HL-60/S4 (cell line): ENCODE measurements around the gene RAP2C.

Source experiments
- in situ Hi-C: fragments of 300-500 bp; cut with MboI; formaldehyde crosslinking; loops from 2 replicates; pipeline ENCODE4 v1.14.3; 2022; ENCODE audit warnings: low sequenced_read_pairs

Gene RAP2C

DNA sequence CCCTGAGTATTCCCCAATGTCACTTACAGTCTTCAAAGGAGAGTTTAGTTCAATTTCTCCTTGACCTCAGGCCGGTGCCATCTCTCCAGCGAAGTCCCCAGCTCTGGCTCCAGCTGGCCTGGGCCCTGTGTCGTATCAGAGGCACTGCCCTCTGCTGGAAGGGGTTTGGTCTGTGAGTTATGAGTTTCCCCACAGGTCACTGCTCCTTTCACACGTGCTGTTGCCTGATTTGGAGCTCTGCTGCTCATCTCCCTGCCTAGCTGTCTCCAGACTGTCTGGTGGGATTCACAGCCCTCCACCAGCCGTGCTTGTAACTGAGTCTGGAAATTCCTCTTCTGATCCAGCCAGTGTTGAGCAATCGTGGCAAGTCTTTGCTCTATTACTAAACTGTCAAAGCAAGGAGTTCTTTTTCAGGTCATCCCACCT, at the start of gene RAP2C:
Gene RAP2C (minus strand): TSS at position 105 of the 426 bp plus-strand sequence. CDS start 2,179 bp downstream, outside the sequence.
- in situ Hi-C loops: loop anchor here (10.0 to 25.0 kb wide), 2 partner anchors 132 to 385 kb away; no protein-coding TSS in a partner anchor

DNA sequence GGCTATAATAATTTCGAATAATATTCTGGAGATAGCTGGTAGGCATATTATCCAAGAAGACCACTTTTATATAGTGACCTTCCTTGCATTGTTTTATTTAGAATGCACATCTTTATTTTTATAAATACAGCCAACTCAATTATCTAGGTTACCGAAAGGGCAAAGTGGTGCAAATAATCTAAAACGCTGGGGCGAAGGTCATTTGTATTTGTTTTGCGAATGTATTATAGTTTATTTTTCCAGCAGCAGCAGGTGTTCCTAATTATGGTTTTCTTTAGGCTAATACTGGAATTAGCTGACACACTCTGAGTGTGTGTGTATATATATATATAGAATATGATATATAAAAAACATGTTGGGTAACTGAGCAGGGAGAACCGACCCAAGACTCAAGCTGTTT, 48.1 kb upstream of the RAP2C start:
- in situ Hi-C loops: no loop called here

DNA sequence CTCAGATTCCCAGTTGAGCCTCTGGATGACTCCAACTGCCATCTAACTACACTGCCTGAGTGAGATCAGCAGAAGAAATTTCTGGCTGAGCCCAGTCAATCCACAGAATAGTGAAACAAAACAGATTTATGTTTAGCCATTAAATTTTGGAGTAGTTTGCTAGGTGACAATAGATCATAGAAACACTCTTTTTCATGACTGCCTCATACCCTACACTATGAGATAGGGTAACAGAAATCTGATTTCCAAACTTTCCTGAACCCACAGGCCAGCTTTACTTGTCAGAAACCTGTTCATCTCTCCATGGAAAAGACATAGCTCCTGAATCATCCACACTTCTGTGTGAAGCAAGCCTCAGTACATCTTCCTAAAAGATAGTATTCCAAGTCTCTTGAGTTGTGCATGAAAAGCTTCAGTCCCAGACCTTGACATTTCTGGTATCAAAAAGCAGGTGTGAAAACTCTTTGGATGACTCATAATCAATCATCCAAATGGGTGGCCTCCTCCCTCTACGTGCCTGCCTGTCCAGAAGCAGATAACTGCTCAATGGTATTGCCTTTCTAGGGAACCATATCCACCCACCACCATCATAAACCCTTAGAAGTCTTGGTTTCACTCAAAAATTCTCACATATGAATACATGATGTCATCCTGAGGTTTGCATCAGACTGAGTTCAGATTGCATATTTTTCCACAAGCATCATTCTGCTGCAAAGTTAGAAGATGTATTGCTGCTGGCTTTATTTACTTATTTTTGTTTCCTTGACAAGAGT, 47.5 kb upstream of the RAP2C start:
- in situ Hi-C loops: no loop called here

DNA sequence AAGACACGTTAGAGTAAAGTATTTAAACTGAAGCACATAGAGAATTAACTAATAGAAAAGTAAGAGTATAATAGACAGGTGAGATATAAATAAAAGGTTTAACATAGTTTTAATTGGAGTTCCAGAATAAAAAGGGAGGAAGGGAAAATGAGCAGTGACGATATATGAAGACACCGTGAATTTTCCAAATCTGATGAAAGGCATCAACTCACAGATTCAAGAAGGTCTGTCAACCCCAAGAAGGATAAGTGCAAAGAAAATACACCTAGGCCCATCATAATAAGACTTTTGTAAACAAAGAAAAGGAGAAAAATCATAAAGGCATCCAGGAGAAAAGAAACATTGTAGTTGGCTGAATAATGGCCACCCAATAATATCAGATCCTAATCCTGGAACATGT, 43.9 kb upstream of the RAP2C start:
- in situ Hi-C loops: no loop called here

GRCh38 chrX:132258509-132258908, 39.3 kb upstream of the RAP2C start:
- in situ Hi-C loops: no loop called here

DNA sequence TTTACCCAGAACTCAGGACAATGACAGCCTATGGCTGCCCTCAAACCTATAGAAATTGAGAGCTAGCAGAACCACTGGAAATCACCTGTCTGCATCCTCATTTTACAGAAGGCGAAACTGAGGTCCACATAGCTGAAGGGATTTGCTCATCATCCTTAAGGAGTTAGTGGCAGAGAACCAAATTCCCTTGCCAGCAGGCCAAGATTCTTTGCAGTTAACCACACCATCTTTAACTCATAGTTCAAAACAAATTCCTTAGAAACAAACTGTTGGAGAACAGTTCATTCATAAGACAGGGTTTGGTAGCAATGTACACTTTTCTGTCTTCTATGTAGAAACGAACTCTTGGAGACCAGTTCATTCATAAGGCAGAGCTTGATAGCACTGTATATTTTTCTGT, 37.9 kb upstream of the RAP2C start:
- in situ Hi-C loops: no loop called here

- in situ Hi-C loops: no loop called here
Observed at GRCh38 chrX:132236121-132236520, 16.9 kb upstream of the RAP2C start.

DNA sequence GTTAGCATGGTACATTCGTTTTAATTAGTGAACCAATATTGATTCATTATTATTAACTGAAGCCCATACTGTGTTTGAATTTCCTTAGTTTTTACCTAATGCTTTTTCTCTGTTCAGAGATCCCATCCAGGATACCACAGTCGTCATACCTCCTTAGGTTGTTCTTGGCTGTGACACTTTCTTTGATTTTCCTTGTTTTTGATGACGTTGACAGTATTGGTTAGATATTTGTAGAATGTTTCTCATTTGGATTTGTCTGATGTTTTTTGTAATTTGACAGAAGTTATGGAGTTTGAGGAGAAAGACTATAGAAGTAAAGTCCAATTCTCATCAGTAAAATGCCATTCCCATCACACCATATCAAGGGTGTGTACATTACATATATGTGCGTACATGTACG, 16.2 kb upstream of the RAP2C start:
- in situ Hi-C loops: no loop called here

DNA sequence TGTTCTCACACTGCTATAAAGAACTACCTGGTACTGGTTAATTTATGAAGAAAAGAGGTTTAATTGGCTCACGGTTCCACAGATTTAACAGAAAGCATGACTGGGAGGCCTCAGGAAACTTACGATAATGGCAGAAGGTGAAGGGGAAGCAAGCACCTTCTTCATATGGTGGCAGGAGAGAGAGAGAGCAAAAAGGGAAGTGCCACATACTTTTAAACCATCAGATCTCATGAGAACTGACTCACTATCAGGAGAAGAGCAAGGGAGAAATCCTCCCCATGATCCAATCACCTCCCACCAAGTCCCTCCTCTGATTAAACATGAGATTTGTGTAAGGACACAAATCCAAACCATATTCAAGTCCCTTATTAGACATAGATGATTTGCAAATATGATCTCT, 12.3 kb upstream of the RAP2C start:
- in situ Hi-C loops: no loop called here

GRCh38 chrX:132227383-132228112, 8.3 kb upstream of the RAP2C start:
- in situ Hi-C loops: no loop called here

- in situ Hi-C loops: no loop called here
Observed at GRCh38 chrX:132226169-132226568, 6.9 kb upstream of the RAP2C start.

DNA sequence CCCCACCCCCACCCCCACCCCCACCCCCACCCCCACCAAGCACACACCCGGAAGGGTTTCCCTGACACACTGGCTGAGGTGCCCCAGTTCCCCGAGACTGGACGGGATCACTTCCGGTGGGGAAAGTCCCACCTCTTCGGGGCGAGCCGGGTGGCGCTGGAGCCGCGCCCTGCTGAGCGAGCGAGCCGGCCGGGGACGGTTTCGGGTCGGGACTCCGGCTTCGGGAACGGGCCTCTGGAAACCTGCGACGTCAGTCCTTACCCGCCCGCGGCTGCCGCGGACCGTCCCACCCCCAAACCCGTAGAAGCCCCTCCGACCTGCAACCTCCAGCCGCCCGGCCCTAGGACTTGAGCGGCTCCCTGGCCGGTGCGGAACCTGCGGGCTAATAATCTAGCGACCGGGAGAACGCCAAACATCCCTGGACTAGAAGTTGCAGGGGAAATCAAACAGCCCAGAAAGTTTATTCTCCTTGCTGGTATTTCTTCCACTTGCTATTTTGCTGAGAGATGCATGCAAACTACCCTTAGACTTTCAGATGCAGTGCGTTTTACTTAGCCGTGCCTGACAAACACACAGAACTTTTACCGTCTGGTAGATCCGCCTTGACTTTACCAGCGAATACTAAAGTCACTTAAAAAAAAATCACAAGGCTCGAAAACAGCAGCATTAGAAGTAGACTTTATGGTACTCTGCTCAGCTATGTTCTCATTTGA, 991 bp downstream of the RAP2C start:
- in situ Hi-C loops: loop anchor here (10.0 to 25.0 kb wide), 2 partner anchors 131 to 383 kb away; no protein-coding TSS in a partner anchor

- in situ Hi-C loops: loop anchor here (10.0 to 25.0 kb wide), 2 partner anchors 130 to 383 kb away; no protein-coding TSS in a partner anchor
Observed at GRCh38 chrX:132217203-132218073, 1.8 kb downstream of the RAP2C start.

DNA sequence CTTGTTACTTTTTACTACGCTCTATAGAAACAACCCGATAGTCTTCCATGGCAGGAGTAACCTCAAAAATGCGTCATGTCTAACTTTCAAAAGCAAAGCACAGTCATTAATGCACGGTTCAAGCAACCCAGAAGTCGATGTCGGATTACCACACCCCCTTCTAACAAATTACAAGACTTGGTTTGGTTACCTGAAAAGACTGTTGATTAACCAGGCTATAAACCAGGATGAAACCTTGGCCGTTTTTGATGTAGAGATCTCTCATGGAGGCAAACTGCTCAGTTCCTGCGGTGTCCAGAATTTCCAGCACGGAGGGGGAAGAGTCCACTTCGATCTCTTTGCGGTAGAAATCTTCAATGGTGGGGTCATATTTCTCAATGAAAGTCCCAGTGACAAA, 2.4 kb downstream of the RAP2C start:
- in situ Hi-C loops: loop anchor here (10.0 to 25.0 kb wide), 2 partner anchors 130 to 382 kb away; no protein-coding TSS in a partner anchor

DNA sequence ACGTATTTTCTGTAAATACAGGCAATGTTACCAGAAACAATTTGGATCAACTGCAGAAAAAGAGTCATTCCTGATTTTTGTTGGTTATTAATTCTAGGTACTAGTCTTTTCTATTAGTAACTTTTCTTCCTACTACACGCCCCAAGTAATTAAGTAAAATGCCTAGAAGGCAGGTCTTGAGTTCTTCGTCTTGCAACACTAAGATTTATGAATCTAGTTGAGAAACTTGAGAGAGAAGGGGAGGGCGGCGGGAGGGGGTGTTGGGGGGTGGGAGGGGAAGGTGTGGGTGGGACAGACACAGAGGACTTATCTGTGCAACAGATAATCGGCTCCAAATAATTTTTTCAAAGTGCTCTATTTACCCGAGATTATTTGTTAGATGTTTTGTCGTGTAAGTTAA, 3.0 kb downstream of the RAP2C start:
- in situ Hi-C loops: loop anchor here (10.0 to 25.0 kb wide), 2 partner anchors 129 to 381 kb away; no protein-coding TSS in a partner anchor

DNA sequence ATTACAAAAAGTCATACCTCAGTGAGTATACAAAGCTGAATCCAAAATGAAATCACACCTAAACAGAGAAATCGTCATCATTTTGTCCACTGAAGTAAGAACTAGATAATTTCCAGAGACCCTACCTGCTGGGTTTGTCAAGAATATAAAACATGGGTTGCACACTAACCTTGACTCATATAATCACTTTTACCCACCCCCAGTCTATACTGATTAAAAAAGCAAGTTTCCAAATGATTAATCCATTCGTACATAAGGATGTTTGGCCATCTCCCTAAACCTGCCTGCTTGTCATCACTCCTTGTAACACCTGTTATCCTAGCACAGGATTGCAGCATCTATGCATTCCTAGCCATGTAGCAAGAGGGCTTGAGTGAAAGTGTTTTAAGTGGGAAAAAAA, 4.7 kb downstream of the RAP2C start:
- in situ Hi-C loops: loop anchor here (10.0 to 25.0 kb wide), 2 partner anchors 127 to 380 kb away; no protein-coding TSS in a partner anchor

DNA sequence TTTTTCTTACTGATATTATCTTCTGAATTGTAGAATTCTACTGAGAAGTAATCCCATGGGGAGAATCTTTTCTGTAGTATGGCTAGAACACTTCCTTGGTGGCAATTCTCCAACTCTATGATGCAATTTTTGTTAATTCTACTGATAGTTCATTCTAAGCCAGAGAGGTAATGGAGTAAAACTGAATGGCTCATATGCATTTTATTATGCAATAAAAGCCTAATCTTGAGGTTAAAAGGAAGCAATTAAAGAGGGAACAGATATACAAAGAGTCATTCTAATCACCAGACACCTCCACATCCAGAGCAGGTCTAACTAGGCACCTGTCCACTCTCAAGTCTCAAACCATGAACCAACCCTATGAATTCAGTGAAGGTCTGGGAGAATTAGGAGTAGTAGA, 9.7 kb downstream of the RAP2C start:
- in situ Hi-C loops: loop anchor here (25.0 kb wide), 1 partner anchor 122 kb away; no protein-coding TSS in a partner anchor

- in situ Hi-C loops: loop anchor here (25.0 kb wide), 1 partner anchor 121 kb away; no protein-coding TSS in a partner anchor
Observed at GRCh38 chrX:132208422-132208821, 10.8 kb downstream of the RAP2C start.

DNA sequence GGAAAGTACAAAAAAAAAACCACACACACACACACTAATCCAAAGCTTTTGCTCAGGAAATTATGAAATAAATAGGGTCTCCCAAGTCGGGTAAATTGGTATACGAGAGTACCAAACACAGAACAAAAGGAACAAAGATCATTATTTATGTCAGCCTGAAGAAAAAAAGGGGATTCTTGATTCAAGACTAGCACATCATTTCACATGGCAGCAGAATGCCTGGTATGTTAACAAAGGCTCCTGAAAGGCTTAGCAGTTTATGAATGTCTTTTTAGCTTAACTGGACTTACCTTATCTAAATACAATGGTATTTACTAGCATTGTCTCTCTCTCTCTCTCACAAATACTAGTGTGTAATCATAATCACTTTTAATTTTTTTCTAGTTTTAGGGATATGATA, 11.3 kb downstream of the RAP2C start:
- in situ Hi-C loops: loop anchor here (25.0 kb wide), 1 partner anchor 121 kb away; no protein-coding TSS in a partner anchor

DNA sequence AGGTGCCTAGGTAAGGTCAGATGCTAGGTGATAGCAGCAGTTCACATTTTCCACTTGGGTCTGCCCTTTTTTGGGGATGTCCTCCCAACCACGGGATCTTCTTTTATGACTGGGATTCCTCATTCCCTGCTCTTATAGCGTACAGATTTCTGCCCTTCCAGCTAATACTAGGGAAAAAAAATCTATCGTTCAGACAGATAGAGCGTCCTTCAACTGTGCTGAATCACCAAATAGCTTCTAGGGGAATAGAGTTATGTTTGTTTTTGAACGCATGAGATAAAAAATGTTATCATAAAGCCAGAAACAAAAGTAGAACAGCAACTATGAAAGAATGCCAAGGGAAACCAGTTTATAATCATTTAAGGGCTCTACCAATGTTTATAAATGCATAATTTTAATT, 13.0 kb downstream of the RAP2C start:
- in situ Hi-C loops: loop anchor here (25.0 kb wide), 1 partner anchor 119 kb away; no protein-coding TSS in a partner anchor
